Measurements from ENCODE around the gene PPP1R12C.

DNA sequence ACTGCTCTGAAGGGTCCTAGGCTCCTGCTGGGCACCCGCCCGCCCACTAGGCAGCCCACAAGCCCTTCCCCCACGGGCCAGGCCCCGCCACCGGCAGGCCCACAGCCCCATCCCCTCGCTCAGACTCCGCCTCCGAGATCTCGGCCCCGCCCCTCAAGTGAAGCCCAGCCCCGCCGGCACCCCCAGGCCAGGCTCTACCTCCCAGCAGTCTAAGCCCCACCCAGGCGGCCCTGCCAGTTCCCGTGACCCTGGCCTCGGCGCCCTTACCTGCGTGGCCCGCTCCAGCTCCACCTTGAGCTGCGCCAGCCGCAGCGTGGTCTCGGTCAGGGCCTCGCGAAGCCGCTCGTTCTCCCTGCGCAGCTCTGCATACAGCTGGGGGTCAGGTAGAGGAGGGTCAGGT, 25.5 kb downstream of the PPP1R12C start:
- TF ChIP-seq, protein P1, sequence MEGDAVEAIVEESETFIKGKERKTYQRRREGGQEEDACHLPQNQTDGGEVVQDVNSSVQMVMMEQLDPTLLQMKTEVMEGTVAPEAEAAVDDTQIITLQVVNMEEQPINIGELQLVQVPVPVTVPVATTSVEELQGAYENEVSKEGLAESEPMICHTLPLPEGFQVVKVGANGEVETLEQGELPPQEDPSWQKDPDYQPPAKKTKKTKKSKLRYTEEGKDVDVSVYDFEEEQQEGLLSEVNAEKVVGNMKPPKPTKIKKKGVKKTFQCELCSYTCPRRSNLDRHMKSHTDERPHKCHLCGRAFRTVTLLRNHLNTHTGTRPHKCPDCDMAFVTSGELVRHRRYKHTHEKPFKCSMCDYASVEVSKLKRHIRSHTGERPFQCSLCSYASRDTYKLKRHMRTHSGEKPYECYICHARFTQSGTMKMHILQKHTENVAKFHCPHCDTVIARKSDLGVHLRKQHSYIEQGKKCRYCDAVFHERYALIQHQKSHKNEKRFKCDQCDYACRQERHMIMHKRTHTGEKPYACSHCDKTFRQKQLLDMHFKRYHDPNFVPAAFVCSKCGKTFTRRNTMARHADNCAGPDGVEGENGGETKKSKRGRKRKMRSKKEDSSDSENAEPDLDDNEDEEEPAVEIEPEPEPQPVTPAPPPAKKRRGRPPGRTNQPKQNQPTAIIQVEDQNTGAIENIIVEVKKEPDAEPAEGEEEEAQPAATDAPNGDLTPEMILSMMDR (IDR thresholded peaks at IDR 0.05) = no peak
- TF ChIP-seq ZFX (IDR thresholded peaks at IDR 0.05; ENCODE audit: borderline replicate concordance) = no peak
